Osteoblast (primary cell): ENCODE results near the gene CDADC1. TPM values are rescaled to one million over a fixed set of nuclear protein-coding genes. Genes with fewer than 3 reads are reported as not detected.

ENCODE experiments used
- DNase-seq: peaks from one replicate; pipeline ENCODE4 v3.0.0; 2011; ENCODE audit warnings: low spot score, mixed read lengths; ENCODE audit not compliant: insufficient read length; ENCODE audit errors: missing footprints
- H2AFZ ChIP-seq: 2 replicates; pipeline ENCODE4 v1.6.0; 2011; ENCODE audit warnings: mild to moderate bottlenecking, low read length
- H3K27ac ChIP-seq: 2 replicates; pipeline ENCODE4 v1.5.1; 2011; ENCODE audit warnings: mild to moderate bottlenecking, low read depth, low read length, moderate library complexity
- H3K27me3 ChIP-seq: 2 replicates; pipeline ENCODE4 v1.6.0; 2012; ENCODE audit warnings: mild to moderate bottlenecking, control low read depth, inconsistent platforms, low read length, moderate library complexity; ENCODE audit not compliant: insufficient read depth
- H3K36me3 ChIP-seq: 2 replicates; pipeline ENCODE4 v1.5.1; 2011; ENCODE audit warnings: mild to moderate bottlenecking, low read length, control low read depth, moderate library complexity; ENCODE audit not compliant: insufficient read depth
- H3K4me1 ChIP-seq: 2 replicates; pipeline ENCODE4 v1.5.1; 2011; ENCODE audit warnings: mild to moderate bottlenecking, low read length, control low read depth, moderate library complexity; ENCODE audit not compliant: insufficient read depth
- H3K4me2 ChIP-seq: 2 replicates; pipeline ENCODE4 v1.6.0; 2011; ENCODE audit warnings: mild to moderate bottlenecking, low read length; ENCODE audit not compliant: insufficient read depth
- H3K4me3 ChIP-seq: fragments of 200-600 bp; sonication (generic); 3 replicates; pipeline ENCODE4 v1.5.1; 2012; ENCODE audit warnings: mild to moderate bottlenecking, low read length, inconsistent platforms; ENCODE audit not compliant: insufficient read depth
- H3K79me2 ChIP-seq: 2 replicates; pipeline ENCODE4 v1.6.0; 2012; ENCODE audit warnings: mild to moderate bottlenecking, low read length, control low read depth, inconsistent platforms; ENCODE audit not compliant: insufficient read depth
- H3K9me3 ChIP-seq: 2 replicates; pipeline ENCODE4 v1.5.1; 2011; ENCODE audit warnings: low read depth, low read length, control low read depth
- H4K20me1 ChIP-seq: 2 replicates; pipeline ENCODE4 v1.6.0; 2012; ENCODE audit warnings: mild to moderate bottlenecking, low read length, control low read depth; ENCODE audit not compliant: insufficient read depth
- total RNA-seq: library from RNA; depleted of rRNA; stranded (reverse); fragments of >200 nt; gene quantifications from 2 replicates; pipeline ENCODE4 v1.2.3, GENCODE V29; 2012
- TF ChIP-seq, protein P1 (sequence below): IDR thresholded peaks from 2 replicates; pipeline ENCODE4 v1.5.1; 2011; ENCODE audit warnings: mild to moderate bottlenecking, low read depth, low read length, moderate library complexity; ENCODE audit errors: extremely low read depth

CDADC1 gene
- total RNA-seq, 1 donor: 3.6 TPM

DNA sequence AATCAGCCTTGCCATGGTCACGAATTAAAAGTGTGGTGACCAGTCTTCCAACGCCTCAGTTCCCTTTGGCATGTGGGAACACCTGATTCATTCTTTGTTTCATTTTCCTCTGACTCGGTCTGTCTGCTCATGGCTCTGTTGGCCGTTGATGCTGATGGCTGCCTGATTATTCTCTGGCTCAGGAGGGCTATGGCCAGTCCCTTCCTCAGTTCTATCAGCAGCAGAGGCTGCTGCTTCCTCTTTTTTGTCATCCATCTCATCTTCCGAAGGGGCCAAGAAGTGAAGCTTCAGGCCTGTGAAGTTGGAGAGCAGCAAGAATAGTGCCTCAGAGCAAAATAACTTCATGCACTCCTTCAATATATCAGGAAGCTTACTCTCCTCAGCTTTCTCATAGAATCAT is 37.1 kb upstream of the CDADC1 start:
- Histone ChIP-seq H3K36me3 (peaks cover 20% of the 10 kb centered on the region), H3K9me3 (no peaks in the 10 kb centered on the region), H3K4me1 (peaks cover 6% of the 10 kb centered on the region), H4K20me1 (no peaks in the 10 kb centered on the region), H3K4me3 (no peak overlapping the region), H3K4me2 (no peak overlapping the region), H3K27ac (no peak overlapping the region), H3K79me2 (no peaks in the 10 kb centered on the region), H2AFZ (no peak overlapping the region), H3K27me3 (no peaks in the 10 kb centered on the region)
- TF ChIP-seq, protein P1, sequence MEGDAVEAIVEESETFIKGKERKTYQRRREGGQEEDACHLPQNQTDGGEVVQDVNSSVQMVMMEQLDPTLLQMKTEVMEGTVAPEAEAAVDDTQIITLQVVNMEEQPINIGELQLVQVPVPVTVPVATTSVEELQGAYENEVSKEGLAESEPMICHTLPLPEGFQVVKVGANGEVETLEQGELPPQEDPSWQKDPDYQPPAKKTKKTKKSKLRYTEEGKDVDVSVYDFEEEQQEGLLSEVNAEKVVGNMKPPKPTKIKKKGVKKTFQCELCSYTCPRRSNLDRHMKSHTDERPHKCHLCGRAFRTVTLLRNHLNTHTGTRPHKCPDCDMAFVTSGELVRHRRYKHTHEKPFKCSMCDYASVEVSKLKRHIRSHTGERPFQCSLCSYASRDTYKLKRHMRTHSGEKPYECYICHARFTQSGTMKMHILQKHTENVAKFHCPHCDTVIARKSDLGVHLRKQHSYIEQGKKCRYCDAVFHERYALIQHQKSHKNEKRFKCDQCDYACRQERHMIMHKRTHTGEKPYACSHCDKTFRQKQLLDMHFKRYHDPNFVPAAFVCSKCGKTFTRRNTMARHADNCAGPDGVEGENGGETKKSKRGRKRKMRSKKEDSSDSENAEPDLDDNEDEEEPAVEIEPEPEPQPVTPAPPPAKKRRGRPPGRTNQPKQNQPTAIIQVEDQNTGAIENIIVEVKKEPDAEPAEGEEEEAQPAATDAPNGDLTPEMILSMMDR: no peak
- DNase-seq: no peak

DNA sequence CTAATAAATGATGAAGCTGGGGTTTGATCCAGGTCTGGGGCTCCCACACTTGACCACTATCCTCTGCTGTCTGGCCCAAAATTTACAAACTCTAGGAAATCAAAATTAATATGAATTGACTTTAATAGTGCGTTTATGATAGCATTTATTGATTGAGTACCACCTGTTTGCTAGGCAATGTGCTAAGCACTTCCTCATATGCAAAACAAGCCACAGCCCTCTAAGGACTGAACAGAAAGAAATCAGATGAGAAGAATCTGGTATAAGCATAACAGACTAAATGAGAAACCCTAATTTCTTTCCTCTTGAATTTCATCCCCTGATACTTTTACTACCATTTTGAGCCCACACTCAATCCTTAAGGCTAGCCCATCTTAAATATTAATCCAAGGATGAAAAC is 34.2 kb upstream of the CDADC1 start:
- Histone ChIP-seq H4K20me1 (no peaks in the 10 kb centered on the region), H3K4me2 (no peak overlapping the region), H2AFZ (no peak overlapping the region), H3K4me3 (no peak overlapping the region), H3K9me3 (no peaks in the 10 kb centered on the region), H3K27me3 (peaks cover 12% of the 10 kb centered on the region), H3K79me2 (no peaks in the 10 kb centered on the region), H3K4me1 (peaks cover 6% of the 10 kb centered on the region), H3K27ac (no peak overlapping the region), H3K36me3 (no peaks in the 10 kb centered on the region)
- DNase-seq: no peak
- TF ChIP-seq, protein P1: no peak

DNA sequence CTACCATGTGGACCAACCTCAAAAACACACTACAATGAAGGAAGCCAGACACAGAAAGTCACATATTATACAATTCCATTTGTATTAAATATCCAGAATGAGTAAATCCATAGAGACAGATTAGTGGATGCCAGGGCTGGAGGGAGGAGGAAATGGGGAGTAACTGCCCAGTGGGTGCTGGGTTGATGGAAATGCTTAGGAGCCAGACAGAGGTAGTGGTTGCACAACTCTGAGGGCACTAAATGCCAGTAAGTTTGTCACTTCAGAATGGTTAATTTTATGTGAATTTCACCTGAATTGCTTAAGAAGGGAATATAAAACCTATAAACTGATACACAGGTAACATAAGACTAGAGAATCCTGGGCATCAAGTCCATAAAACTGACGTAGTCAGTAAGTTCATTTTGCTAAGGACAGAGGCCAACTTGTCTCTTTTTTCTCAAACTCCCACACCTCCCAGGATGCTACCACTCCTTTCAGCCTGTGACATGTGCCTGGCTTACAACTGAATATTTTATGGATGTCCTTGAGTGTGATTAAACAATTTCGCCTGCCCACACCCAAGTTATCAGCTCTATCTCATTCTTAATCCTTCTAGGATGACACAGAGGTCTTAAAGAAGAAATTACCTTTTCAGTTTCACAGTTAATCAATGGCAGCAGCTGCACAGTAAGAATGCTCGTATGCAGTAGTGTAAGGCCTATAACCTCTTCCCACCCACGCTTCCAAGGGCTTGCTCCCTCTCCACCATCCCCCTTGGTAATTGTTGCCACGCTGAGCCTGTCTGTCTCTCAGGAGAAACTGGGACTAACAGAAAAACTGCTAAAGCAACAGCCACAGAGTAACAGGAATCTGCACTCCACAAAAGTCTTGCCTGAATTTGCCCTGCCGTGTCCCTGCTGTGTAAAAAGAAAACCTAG is 33.5 kb upstream of the CDADC1 start:
- Histone ChIP-seq H3K4me3 (no peak overlapping the region), H3K4me1 (peaks cover 6% of the 10 kb centered on the region), H3K9me3 (no peaks in the 10 kb centered on the region), H3K79me2 (no peaks in the 10 kb centered on the region), H3K4me2 (no peak overlapping the region), H3K27ac (no peak overlapping the region), H3K27me3 (peaks cover 19% of the 10 kb centered on the region), H4K20me1 (no peaks in the 10 kb centered on the region), H3K36me3 (no peaks in the 10 kb centered on the region), H2AFZ (no peak overlapping the region)
- DNase-seq: peak; percentile 64
- TF ChIP-seq, protein P1: no peak

DNA sequence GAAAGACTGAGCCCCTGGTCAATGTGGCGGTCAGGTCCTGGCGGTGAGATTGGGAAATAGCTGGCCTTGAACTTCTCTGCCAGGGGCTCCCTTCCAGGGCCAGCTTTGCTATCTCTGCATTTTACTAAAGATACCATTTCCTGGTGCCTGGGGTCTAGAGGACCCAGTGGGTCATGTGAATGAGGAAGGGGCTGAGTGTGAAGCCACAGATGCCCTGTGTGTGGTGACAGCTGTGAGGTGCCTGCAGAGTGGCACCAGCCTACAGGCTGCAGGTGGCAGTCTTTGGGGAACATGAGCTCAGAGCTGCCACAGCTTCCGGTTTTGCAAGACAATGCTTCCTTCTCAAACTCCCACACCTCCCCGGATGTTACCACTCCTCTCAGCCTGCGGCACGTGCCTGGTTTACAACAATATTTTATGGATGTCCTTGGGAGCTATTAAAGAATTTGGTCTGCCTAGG is 32.8 kb upstream of the CDADC1 start:
- Histone ChIP-seq H3K4me2 (no peak overlapping the region), H3K36me3 (no peaks in the 10 kb centered on the region), H2AFZ (no peak overlapping the region), H3K27ac (no peak overlapping the region), H4K20me1 (no peaks in the 10 kb centered on the region), H3K9me3 (no peaks in the 10 kb centered on the region), H3K4me3 (no peak overlapping the region), H3K4me1 (peaks cover 6% of the 10 kb centered on the region), H3K79me2 (no peaks in the 10 kb centered on the region), H3K27me3 (peaks cover 26% of the 10 kb centered on the region)
- TF ChIP-seq, protein P1: no peak
- DNase-seq: no peak
